Measurements from ENCODE around the gene PPHLN1. TPM values are rescaled to one million over a fixed set of nuclear protein-coding genes. Genes with fewer than 3 reads are reported as not detected.
A peak's percentile ranks its signal among the peaks of the same experiment; 100 is the strongest.

Gene PPHLN1
- total and polyA plus RNA-seq, 12 donors: 15.4 to 41.8 (median 32.1) TPM

DNA sequence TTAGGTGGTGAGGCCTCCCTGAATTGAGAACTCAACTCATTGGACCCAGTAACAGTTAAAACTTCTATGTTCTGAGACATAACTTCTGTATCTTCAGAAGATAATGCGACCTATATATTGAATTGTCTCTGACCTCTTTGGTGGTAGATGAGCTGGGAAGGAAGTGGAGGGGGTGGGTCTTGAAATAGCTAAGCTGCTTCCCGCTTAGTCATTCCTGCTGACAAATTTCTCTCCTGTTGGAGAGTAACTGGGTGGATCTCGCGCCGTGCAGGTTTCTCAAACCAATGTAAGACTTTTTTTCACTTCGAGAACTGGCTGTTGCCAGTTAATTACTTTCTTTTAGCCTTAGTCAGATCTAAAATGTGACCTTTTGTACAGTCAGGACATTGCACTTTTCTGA lies 100.8 kb downstream of the PPHLN1 start:
- ATAC-seq (peak in 3 of 8 donors; percentile 31 to 62 (median 44)), DNase-seq (no peak)
- Histone ChIP-seq H3K27ac (no peak overlapping the region), H3K4me3 (no peak overlapping the region), H3K36me3 (peaks cover 0 to 14% (median 0%) of the 10 kb centered on the region in 9 donors), H3K9me3 (no peaks in the 10 kb centered on the region), H3K27me3 (no peaks in the 10 kb centered on the region), H3K4me1 (peaks cover 0 to 20% (median 15%) of the 10 kb centered on the region in 9 donors)
- no peak for TF ChIP-seq CTCF (IDR thresholded peaks at IDR 0.05)
- intact Hi-C loops (cut with DNase I): no loop called here
- 68 to 74% methylated on average over 6 of the region's 6 CpGs for WGBS, 2 donors

GRCh38 chr12:42428850-42429249 lies 102.9 kb downstream of the PPHLN1 start:
- H3K4me1 ChIP-seq: no peaks in the 10 kb centered on the region
- H3K36me3 ChIP-seq: peaks cover 0 to 25% (median 0%) of the 10 kb centered on the region in 9 donors
- H3K4me3 ChIP-seq: no peak overlapping the region
- 73 to 98% methylated on average over 2 of the region's 2 CpGs for WGBS, 2 donors
- no peak for DNase-seq
- no peak for TF ChIP-seq CTCF (IDR thresholded peaks at IDR 0.05)
- H3K27me3 ChIP-seq: no peaks in the 10 kb centered on the region
- no peak for ATAC-seq
- no peak overlapping the region for H3K27ac ChIP-seq
- H3K9me3 ChIP-seq: no peaks in the 10 kb centered on the region
- intact Hi-C loops (cut with DNase I): no loop called here

GRCh38 chr12:42432517-42433140 lies 106.7 kb downstream of the PPHLN1 start:
- H3K4me1 ChIP-seq: no peaks in the 10 kb centered on the region
- 95% methylated on average over 5 of the region's 5 CpGs for WGBS, 2 donors
- ATAC-seq (no peak), DNase-seq (no peak)
- H3K27me3 ChIP-seq: no peaks in the 10 kb centered on the region
- TF ChIP-seq CTCF (IDR thresholded peaks at IDR 0.05): no peak
- intact Hi-C loops (cut with DNase I): no loop called here
- no peaks in the 10 kb centered on the region for H3K9me3 ChIP-seq
- no peak overlapping the region for H3K4me3 ChIP-seq
- H3K27ac ChIP-seq: no peak overlapping the region
- H3K36me3 ChIP-seq: peaks cover 0 to 21% (median 0%) of the 10 kb centered on the region in 9 donors

GRCh38 chr12:42440608-42441007 lies 114.6 kb downstream of the PPHLN1 start:
- WGBS, 2 donors: 97 to 98% methylated on average over 11 of the region's 11 CpGs
- no peak for ATAC-seq
- H3K27ac ChIP-seq: no peak overlapping the region
- peaks cover 0 to 22% (median 0%) of the 10 kb centered on the region in 11 donors for H3K9me3 ChIP-seq
- intact Hi-C loops (cut with DNase I): no loop called here
- no peak for DNase-seq
- no peaks in the 10 kb centered on the region for H3K4me1 ChIP-seq
- peaks cover 0 to 57% (median 16%) of the 10 kb centered on the region in 9 donors for H3K36me3 ChIP-seq
- H3K4me3 ChIP-seq: no peak overlapping the region
- no peak for TF ChIP-seq CTCF (IDR thresholded peaks at IDR 0.05)
- no peaks in the 10 kb centered on the region for H3K27me3 ChIP-seq

Measured in heart right ventricle (tissue), 16 donors.